HCT116 (cell line): ENCODE measurements around the gene MLLT6. TPM values are rescaled to one million over a fixed set of nuclear protein-coding genes. Genes with fewer than 3 reads are reported as not detected.

Source experiments
- ATAC-seq: fragments of 200-7000 bp; cut with Tn5 transposase; 2 replicates; pipeline ENCODE4 v1.9.1; 2020; ENCODE audit warnings: mild to moderate bottlenecking, moderate library complexity
- BruUV-seq: library from RNA; stranded (reverse); fragments of 400-500 nt; replicated peaks from 2 replicates; lab custom pipeline; 2021; lab: Mats Ljungman, UMichigan
- CTCF ChIA-PET: fragments of 300-600 bp; sonication (Branson Sonifier 250); formaldehyde crosslinking; loops from one replicate; lab custom pipeline; 2021; ENCODE audit warnings: antibody characterized with exemption; lab: Charles Lee
- POLR2A ChIA-PET: fragments of 300-600, 350-600 bp; sonication (Branson Sonifier 250); formaldehyde crosslinking; loops from one replicate; lab custom pipeline; 2021; ENCODE audit warnings: antibody characterized with exemption; lab: Charles Lee
- RAD21 ChIA-PET, 2 experiments: fragments of 300-600 bp; sonication (Branson Sonifier 250); formaldehyde crosslinking; loops; one replicate each; lab custom pipeline; 2023; ENCODE audit warnings: low total read pairs in 2 of 2; ENCODE audit not compliant: uncharacterized antibody in 2 of 2, unreplicated experiment in 2 of 2, low non-redundant PET in 1 of 2; lab: Charles Lee
- DNase-seq: peaks from one replicate; pipeline ENCODE4 v3.0.0-alpha.2; 2010; ENCODE audit warnings: low read depth, low spot score
- H2AFZ ChIP-seq: fragments of 200-600 bp; shearing (Covaris generic), sonication (generic); 2 replicates; pipeline ENCODE4 v1.6.1; 2017; ENCODE audit warnings: low read depth, mixed run types, mixed read lengths, antibody characterized with exemption, low read length; ENCODE audit not compliant: poor library complexity, severe bottlenecking
- H3K27ac ChIP-seq: 2 replicates; pipeline ENCODE4 v1.5.1; 2012; ENCODE audit warnings: low read depth, low read length
- H3K27me3 ChIP-seq: fragments of 200-600 bp; sonication (generic); 2 replicates; pipeline ENCODE4 v1.6.1; 2016; ENCODE audit warnings: mixed run types, low read length, mixed read lengths; ENCODE audit not compliant: insufficient read depth
- H3K36me3 ChIP-seq, 2 experiments: fragments of 200-500 bp in 1 of 2; fragments of 200-600 bp in 1 of 2; sonication (Bioruptor generic) in 1 of 2; sonication (generic) in 1 of 2; 2 replicates each; pipeline versions ENCODE4 v1.5.1 to v1.6.1; 2014 to 2016; ENCODE audit warnings: low read length in 2 of 2, inconsistent platforms in 1 of 2, mixed read lengths in 1 of 2, mixed run types in 1 of 2; ENCODE audit not compliant: insufficient read depth in 2 of 2, control insufficient read depth in 1 of 2
- H3K4me1 ChIP-seq, 2 experiments: fragments of 200-600 bp in 1 of 2; sonication (generic) in 1 of 2; 2 replicates each; pipeline versions ENCODE4 v1.5.1 to v1.6.1; 2012 to 2017; ENCODE audit warnings: low read length in 2 of 2, inconsistent platforms in 1 of 2, mild to moderate bottlenecking in 1 of 2, mixed read lengths in 1 of 2, mixed run types in 1 of 2, moderate library complexity in 1 of 2; ENCODE audit not compliant: insufficient read depth in 2 of 2, control insufficient read depth in 1 of 2
- H3K4me2 ChIP-seq: fragments of 200-600 bp; sonication (generic); 2 replicates; pipeline ENCODE4 v1.6.1; 2017; ENCODE audit warnings: mixed run types, low read length, mixed read lengths
- H3K4me3 ChIP-seq, 2 experiments: fragments of 200-600 bp in 1 of 2; sonication (generic) in 1 of 2; replicated peaks in 1 of 2; 2 replicates each; pipeline ENCODE4 v1.5.1; 2011 to 2016; ENCODE audit warnings: low read length in 2 of 2, control low read depth in 1 of 2, low read depth in 1 of 2, mild to moderate bottlenecking in 1 of 2, mixed read lengths in 1 of 2, mixed run types in 1 of 2
- H3K79me2 ChIP-seq: fragments of 200-600 bp; sonication (generic); 2 replicates; pipeline ENCODE4 v1.6.1; 2017; ENCODE audit warnings: mild to moderate bottlenecking, mixed run types, low read length, moderate library complexity, mixed read lengths; ENCODE audit not compliant: insufficient read depth
- H3K9ac ChIP-seq: fragments of 200-600 bp; sonication (generic); 2 replicates; pipeline ENCODE4 v1.6.1; 2016; ENCODE audit warnings: low read length, mixed read lengths
- H3K9me2 ChIP-seq: fragments of 200-600 bp; sonication (generic), shearing (Covaris generic); 2 replicates; pipeline ENCODE4 v1.6.1; 2017; ENCODE audit warnings: mixed run types, mild to moderate bottlenecking, moderate library complexity; ENCODE audit not compliant: insufficient read depth
- H3K9me3 ChIP-seq, 2 experiments: fragments of 200-500 bp in 1 of 2; fragments of 200-600 bp in 1 of 2; sonication (Bioruptor generic) in 1 of 2; sonication (generic) in 1 of 2; 2 replicates each; pipeline ENCODE4 v1.6.1; 2014 to 2017; ENCODE audit warnings: low read length in 2 of 2, mixed read lengths in 2 of 2, inconsistent platforms in 1 of 2, low read depth in 1 of 2, mild to moderate bottlenecking in 1 of 2, mixed run types in 1 of 2, moderate library complexity in 1 of 2; ENCODE audit not compliant: control insufficient read depth in 1 of 2, insufficient read depth in 1 of 2
- H4K20me1 ChIP-seq: fragments of 200-600 bp; sonication (generic), shearing (Covaris generic); 2 replicates; pipeline ENCODE4 v1.6.1; 2017; ENCODE audit warnings: mixed run types, mild to moderate bottlenecking, moderate library complexity; ENCODE audit not compliant: insufficient read depth
- ATF3 ChIP-seq: IDR thresholded peaks from 2 replicates; pipeline ENCODE4 v1.6.1; 2012
- CBX3 ChIP-seq: IDR thresholded peaks from 2 replicates; pipeline ENCODE4 v1.6.1; 2012; ENCODE audit warnings: low read depth
- EGR1 ChIP-seq: IDR thresholded peaks from 2 replicates; pipeline ENCODE4 v1.6.1; 2012; ENCODE audit warnings: low read depth
- ELF1 ChIP-seq: IDR thresholded peaks from 2 replicates; pipeline ENCODE4 v1.6.1; 2012; ENCODE audit warnings: low read depth, borderline replicate concordance
- JUND ChIP-seq: IDR thresholded peaks from 2 replicates; pipeline ENCODE4 v1.6.1; 2012
- SIN3A ChIP-seq: IDR thresholded peaks from 2 replicates; pipeline ENCODE4 v1.6.1; 2012; ENCODE audit warnings: low read depth
- SP1 ChIP-seq: IDR thresholded peaks from 2 replicates; pipeline ENCODE4 v1.6.1; 2012; ENCODE audit warnings: low read depth
- SRF ChIP-seq: IDR thresholded peaks from 2 replicates; pipeline ENCODE4 v1.6.1; 2012; ENCODE audit warnings: low read depth
- YY1 ChIP-seq: IDR thresholded peaks from 2 replicates; pipeline ENCODE4 v1.6.1; 2011; ENCODE audit warnings: low read length, low read depth, moderate library complexity, mild to moderate bottlenecking; ENCODE audit not compliant: insufficient replicate concordance; ENCODE audit errors: extremely low read depth
- ZFX ChIP-seq: fragments of 450-650 bp; IDR thresholded peaks from 2 replicates; pipeline ENCODE4 v1.6.1; 2017
- ZNF274 ChIP-seq: fragments of 200-500 bp; sonication (Bioruptor generic); IDR thresholded peaks from 2 replicates; pipeline ENCODE4 v1.6.1; 2014; ENCODE audit warnings: mild to moderate bottlenecking, low read depth, low read length, inconsistent platforms
- intact Hi-C: fragments of 100-400 bp; cut with micrococcal nuclease; formaldehyde crosslinking; loops from 2 replicates; pipeline ENCODE4 v1.10.0; 2022
- total RNA-seq: library from RNA; stranded (reverse); gene quantifications from one replicate; pipeline ENCODE4 v1.2.1, GENCODE V29; 2021; ENCODE audit not compliant: unreplicated experiment
- TF ChIP-seq, protein P1 (sequence below): IDR thresholded peaks from 2 replicates; pipeline ENCODE4 v1.6.1; 2012
- TF ChIP-seq, protein P2 (sequence below), 3 experiments: fragments of 200-600 bp in 1 of 3; sonication (generic) in 1 of 3; IDR thresholded peaks in 2 of 3; conservative IDR thresholded peaks in 1 of 3; 2 replicates each; pipeline ENCODE4 v1.5.1; 2012 to 2017; ENCODE audit warnings: low read depth in 2 of 3, low read length in 2 of 3, antibody characterized with exemption in 1 of 3, borderline replicate concordance in 1 of 3, control low read depth in 1 of 3, mild to moderate bottlenecking in 1 of 3, mixed read lengths in 1 of 3, mixed run types in 1 of 3, moderate library complexity in 1 of 3; ENCODE audit not compliant: insufficient read depth in 1 of 3

MLLT6 gene
- total RNA-seq, 1 experiment from 2014 or later, result 110 TPM

DNA sequence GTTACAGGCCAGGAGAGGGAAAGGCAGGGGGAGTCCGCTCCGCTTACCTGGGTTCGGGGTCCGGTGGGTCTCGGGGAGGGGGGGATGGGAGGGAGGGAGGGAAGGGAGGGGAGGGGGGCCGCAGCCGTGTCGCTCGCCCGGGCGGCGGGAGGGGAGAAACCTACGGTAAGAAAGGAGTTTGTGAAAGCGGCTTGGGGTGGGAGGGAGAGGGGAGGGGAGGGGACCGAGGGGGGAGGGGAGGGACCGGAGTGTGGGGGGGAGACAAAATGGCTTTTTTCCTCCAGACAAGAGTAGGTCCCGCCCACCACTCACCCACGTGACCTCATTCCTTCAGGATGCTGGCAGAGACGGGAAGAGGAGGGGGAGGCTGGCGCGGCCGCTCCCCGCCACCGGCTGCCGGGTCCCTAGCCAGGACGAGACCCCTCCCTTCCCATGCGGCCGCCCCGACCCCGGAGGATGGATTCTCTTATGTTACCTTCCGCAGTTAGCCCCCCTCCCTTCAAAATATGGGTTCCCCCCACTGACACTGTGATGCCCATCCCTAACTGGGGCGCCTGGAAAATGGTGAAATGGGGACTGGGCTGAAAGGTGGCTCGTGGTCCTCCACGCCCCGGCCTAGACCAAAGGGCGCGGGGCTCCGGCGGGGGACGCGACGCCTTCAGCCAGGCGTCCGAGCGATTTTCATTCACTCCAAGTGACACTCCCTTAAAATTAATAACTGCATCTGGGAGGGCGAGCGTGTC is 43.2 kb downstream of the MLLT6 start, which contains the start of gene PCGF2 (continued):
- TF ChIP-seq, protein P1, sequence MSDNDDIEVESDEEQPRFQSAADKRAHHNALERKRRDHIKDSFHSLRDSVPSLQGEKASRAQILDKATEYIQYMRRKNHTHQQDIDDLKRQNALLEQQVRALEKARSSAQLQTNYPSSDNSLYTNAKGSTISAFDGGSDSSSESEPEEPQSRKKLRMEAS, result peak; percentile 48; the same call in 1 of the 2 replicates
- TF ChIP-seq ZNF274 (no peak), JUND (no peak), YY1 (peak; percentile 15), SIN3A (no peak; the same call in 1 of the 2 replicates), SRF (no peak), EGR1 (0 out of 2 replicates have a peak, but pooled peaks have one; percentile 30), ZFX (no peak), CBX3 (no peak), ATF3 (no peak), SP1 (no peak), ELF1 (no peak)

DNA sequence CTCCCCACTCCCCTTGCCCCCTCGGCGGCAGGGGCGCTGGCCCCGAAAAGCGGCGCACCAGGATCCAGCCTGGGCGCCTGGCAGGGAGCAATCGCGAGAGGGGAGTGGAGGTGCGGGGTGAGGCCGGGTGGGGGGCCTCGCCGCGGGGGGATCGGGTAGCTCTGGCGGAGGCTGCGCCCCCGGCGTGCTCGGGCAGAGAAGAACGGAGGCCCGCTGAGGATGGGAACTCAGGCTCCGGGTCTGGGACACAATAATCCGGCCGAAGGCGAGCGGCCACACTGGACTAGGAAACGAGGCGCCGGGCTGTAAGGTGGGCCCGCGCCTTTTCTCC is 43.8 kb downstream of the MLLT6 start:
- H4K20me1 ChIP-seq, result no peaks in the 10 kb centered on the region
- peaks cover 0 to 4% of the 10 kb centered on the region in 2 experiments; a peak in 1 of 4 replicates for H3K36me3 ChIP-seq
- peak overlapping the region; percentile 93 for H3K9ac ChIP-seq
- peak overlapping the region; percentile 99 to 100 for H3K4me3 ChIP-seq
- POLR2A ChIA-PET, result interaction anchor here (1.2 kb wide), 1 partner anchor 122 kb away, joined by 5 read pairs; no protein-coding TSS in a partner anchor
- H3K27me3 ChIP-seq, result no peaks in the 10 kb centered on the region
- ATAC-seq (no peak), DNase-seq (no peak)
- H3K4me2 ChIP-seq, result peak overlapping the region; percentile 94
- H2AFZ ChIP-seq, result no peak overlapping the region
- H3K79me2 ChIP-seq, result peaks cover 69% of the 10 kb centered on the region
- TF ChIP-seq, protein P2, sequence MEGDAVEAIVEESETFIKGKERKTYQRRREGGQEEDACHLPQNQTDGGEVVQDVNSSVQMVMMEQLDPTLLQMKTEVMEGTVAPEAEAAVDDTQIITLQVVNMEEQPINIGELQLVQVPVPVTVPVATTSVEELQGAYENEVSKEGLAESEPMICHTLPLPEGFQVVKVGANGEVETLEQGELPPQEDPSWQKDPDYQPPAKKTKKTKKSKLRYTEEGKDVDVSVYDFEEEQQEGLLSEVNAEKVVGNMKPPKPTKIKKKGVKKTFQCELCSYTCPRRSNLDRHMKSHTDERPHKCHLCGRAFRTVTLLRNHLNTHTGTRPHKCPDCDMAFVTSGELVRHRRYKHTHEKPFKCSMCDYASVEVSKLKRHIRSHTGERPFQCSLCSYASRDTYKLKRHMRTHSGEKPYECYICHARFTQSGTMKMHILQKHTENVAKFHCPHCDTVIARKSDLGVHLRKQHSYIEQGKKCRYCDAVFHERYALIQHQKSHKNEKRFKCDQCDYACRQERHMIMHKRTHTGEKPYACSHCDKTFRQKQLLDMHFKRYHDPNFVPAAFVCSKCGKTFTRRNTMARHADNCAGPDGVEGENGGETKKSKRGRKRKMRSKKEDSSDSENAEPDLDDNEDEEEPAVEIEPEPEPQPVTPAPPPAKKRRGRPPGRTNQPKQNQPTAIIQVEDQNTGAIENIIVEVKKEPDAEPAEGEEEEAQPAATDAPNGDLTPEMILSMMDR (IDR thresholded peaks at IDR 0.05 in 2 of 3, conservative IDR thresholded peaks at IDR 0.05 in 1 of 3; ENCODE audit: borderline replicate concordance in 1 of 3, insufficient read depth in 1 of 3, low read depth in 2 of 3, low read length in 2 of 3), result no peak
- H3K9me2 ChIP-seq, result no peaks in the 10 kb centered on the region
- H3K4me1 ChIP-seq, result peaks cover 33 to 64% of the 10 kb centered on the region in 2 experiments
- H3K9me3 ChIP-seq, result no peaks in the 10 kb centered on the region
- BruUV-seq, result no TSS peak
- intact Hi-C loops, result no loop called here
- RAD21 ChIA-PET, result no interaction called here
- H3K27ac ChIP-seq, result peak overlapping the region; percentile 100
- CTCF ChIA-PET, result interaction anchor here (1.1 to 1.8 kb wide), 2 partner anchors 12 to 14 kb away, joined by 3 to 5 read pairs; no protein-coding TSS in a partner anchor
